Activated CD4-positive, CD25-positive, alpha-beta regulatory T cell treated with anti-CD3 and anti-CD28 coated beads, Interleukin-2, amount 50 U/mL, for 24 hours (primary cell): Measurements from ENCODE around the gene CSPG4.
"Not testable (repeated sequence)": the region's sequence is repeated elsewhere in the genome, so short reads cannot be mapped to it uniquely, and the experiment has no call there.

Experiments
- ATAC-seq, 2 donors: fragments of 150-1000 bp; cut with Tn5 transposase; one replicate each; pipeline ENCODE4 v1.10.0; 2021; ENCODE audit warnings: mild to moderate bottlenecking in 1 of 2, moderate library complexity in 1 of 2

The CSPG4 gene

GRCh38 chr15:75648156-75649000, 64.3 kb downstream of the CSPG4 start:
- no peak for ATAC-seq

DNA sequence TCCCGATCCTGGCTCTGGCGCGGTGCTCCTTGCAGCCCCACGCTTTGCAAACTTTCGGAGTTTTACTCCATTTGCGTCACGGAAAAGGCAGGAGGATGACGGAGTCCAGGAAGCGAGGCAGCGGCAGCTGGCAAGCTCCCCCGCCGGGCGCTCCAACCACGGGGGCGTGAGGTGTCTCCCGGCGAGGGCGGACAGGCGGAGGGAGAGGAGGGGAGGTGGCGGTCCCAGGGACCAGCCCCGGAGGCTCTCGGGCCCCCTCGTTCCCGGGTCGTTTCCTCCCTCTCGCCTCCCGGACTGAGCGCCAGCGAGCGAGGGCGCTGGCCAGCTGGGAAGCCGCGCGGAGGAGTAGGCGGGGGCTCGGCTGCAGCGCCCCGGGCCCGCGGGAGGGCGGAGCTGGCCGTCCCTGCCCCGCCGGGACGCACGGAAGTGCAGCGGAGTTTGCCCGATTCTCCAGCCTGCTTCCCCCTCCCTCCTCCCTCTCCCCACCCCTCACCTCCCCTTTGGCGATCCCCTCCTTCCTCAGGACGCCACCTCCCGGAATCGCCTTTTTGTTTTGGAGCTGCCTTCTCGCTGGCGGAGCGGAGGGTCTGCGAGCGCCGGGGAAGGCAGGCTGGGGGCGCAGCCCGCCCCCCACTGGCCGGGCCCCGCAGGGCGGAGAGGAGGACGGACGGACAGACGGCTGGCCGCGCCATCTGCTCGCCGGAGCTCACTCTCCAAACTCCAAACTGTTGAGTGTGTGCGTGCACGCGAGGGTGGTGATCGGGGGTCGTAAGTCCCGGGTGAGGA, 65.1 kb downstream of the CSPG4 start, which contains the start of gene SNX33:
TSS of gene SNX33 (plus strand) at position 543 of the 786 bp plus-strand sequence. CDS start 1,191 bp downstream, outside the sequence.
- peak; percentile 60 to 67 for ATAC-seq

GRCh38 chr15:75646944-75647364, 65.7 kb downstream of the CSPG4 start:
- ATAC-seq: peak in 1 of 2 donors; percentile 19

- ATAC-seq: no peak
Measured at GRCh38 chr15:75646112-75646943, 66.3 kb downstream of the CSPG4 start.

DNA sequence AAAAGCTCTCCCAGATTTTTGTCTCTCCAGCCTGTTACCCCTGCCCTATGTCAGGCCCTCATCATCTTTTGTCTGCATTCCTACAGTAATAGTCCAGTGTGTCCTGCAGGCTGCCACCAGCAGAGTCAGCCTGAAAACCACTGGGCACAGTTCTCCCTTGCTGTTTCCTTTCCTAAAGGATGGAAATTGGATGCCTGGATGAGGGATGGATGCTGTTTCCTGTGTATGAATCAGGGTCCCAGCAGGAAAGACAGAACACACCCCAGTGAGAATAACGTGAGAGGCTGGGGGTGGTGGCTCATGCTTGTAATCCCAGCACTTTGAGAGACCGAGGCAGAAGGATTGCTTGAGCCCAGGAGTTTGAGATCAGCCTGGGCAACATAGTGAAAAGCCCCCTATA, 68.3 kb downstream of the CSPG4 start:
- ATAC-seq: no peak

DNA sequence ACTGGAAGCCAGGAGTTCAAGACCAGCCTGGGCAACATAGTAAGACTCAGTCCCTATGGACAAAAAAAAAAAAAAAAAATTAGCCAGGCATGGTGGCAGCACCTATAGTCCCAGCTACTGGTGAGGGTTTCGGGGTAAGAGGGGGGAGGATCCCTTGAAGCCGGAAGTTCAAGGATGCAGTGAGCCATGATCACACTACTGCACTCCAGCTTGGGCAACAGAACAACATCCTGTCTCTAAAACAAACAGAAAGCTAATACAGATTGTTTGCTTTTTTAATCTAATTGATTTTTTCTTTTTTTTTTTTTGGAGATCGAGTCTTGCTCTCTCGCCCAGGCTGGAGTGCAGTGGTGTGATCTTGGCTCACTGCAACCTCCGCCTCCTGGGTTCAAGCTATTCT, 71.0 kb downstream of the CSPG4 start:
- ATAC-seq: no peak

- no peak for ATAC-seq
Measured at GRCh38 chr15:75641179-75641503, 71.5 kb downstream of the CSPG4 start.

GRCh38 chr15:75640483-75641178, 72.0 kb downstream of the CSPG4 start:
- ATAC-seq: peak; percentile 39 to 40

DNA sequence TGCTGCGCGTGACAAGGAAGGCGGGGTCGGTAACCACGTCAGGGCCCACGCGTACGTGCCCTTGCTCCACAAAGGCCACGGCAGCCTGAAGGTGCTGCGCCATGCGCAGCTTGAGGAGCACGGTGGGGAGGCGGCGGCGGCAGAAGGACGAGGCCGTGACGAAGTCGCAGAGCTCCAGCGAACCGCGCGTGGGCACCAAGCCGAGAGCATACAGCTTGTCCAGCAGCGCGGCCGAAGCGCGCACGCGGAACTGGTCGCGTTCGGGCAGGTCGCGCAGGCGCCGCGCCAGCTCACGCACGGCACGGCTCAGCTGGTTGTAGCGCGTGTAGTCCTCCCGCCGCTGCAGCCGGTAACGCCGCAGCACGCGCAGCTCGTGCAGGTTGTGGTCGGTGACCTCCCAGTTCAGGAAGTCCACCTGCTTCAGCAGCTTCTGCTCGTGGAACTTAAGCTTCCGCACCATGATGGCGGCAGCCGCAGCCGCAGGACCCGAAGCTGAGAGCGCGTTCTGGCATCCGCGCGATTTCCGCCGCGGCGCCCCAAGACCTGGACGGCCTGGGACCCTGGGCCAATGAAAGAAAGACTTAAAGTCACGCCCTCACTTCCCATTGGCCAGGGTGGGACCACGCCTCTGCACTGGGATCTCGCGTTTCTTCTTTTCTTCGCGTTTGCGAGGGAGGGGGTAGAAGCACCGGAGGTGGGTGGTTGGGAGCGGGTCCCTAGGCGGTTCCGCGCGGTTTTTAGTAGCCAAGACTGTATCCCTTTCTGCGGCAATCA, 72.8 kb downstream of the CSPG4 start, which contains the start of gene IMP3:
TSS of gene IMP3 (minus strand) at position 516 of the 774 bp plus-strand sequence. CDS start at position 460, 56 bp downstream.
- peak; percentile 94 to 96 for ATAC-seq

- ATAC-seq: no peak
Measured at GRCh38 chr15:75639191-75639708, 73.4 kb downstream of the CSPG4 start.

- ATAC-seq: no peak
Measured at GRCh38 chr15:75637245-75638009, 75.2 kb downstream of the CSPG4 start.

DNA sequence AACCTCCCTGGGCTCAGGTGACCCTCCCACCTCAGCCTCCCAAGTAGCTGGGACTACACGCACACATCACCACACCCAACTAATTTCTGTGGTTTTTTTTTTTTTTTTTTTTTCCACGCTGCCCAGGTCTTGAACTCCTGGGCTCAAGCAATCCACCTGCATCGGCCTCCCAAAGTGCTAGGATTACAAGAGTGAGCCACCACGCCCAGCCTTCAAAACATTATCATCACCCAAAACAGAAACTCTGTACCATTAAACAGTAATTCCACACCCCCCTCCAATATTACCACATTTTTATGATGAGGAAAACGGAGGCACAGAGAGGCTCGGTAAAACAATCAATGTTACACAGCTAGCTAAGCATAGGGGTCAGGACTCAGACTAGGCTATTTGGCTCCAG, 76.6 kb downstream of the CSPG4 start:
- ATAC-seq: no peak

DNA sequence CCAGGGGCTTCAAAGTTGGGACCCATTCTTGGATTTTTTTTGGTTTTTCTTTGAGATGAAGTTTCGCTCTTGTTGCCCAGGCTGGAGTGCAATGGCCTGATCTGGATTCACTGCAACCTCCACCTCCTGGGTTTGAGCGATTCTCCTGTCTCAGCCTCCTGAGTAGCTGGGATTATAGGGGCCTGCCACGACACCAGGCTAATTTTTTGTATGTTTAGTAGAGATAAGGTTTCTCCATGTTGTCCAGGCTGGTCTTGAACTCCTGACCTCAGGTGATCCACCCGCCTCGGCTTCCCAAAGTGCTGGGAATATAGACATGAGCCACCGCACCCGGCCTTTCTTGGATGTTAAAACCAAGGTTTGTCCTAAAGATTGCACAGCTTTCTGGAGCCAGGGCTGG, 78.7 kb downstream of the CSPG4 start:
- ATAC-seq: not testable (repeated sequence)

GRCh38 chr15:75631935-75632334, 80.7 kb downstream of the CSPG4 start:
- ATAC-seq: no peak

DNA sequence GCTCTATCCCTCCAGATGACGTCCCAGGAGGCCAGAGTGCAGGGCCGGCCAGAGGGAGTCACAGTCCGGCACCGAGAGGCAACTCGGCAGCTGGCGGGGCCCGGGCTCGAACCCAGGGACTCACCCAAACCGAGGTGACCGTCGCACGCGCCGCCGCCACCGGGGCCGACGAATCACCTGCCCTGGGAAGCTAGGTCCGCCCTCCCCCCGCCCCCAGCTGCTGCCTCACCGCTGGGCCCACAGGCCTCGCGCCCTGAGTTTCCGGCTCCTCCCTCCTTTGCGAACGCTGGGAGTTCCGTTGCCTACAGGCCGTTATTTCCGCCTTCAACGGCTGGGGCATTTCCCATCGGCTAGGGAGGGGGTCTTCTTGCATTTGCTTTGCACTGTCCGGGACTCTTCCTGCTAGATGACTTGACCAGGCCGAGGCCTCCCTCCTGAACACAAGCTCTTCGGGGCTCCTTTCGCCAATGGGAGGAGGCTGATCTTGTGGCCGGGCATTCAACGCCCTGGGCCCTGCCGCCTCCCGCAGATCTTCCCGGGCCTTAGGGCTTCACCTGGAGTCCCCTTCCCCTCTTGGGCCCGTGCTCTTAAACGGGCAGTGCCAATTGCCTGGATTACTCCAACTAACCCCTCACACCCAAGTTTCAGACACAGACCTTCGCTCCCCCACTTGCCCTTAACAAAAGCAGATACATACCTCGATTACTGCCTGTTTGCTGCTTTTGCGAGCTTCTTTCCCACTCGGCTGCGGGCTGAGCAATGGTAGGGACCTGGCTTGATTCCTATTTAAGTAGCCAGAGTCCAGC, 86.9 kb downstream of the CSPG4 start, which contains the start of gene SNUPN:
TSS of gene SNUPN (minus strand) at position 184 of the 806 bp plus-strand sequence. CDS start 4,674 bp downstream, outside the sequence.
- ATAC-seq: peak; percentile 92
